Erythroblast (primary cell): ENCODE data around the gene CSNK2B.

Experiments
- GATA1 ChIP-seq: IDR thresholded peaks from 2 replicates; pipeline ENCODE4 v1.6.1; 2011; ENCODE audit warnings: low read depth, mild to moderate bottlenecking, control low read depth, low read length, moderate library complexity
- POLR2A ChIP-seq: IDR thresholded peaks from 2 replicates; pipeline ENCODE4 v1.6.1; 2011; ENCODE audit warnings: mild to moderate bottlenecking, low read length

GRCh38 chr6:31663126-31663960 lies 2.5 kb upstream of the CSNK2B start:
- TF ChIP-seq POLR2A (no peak), GATA1 (no peak)
